Activated CD8-positive, alpha-beta memory T cell treated with anti-CD3 and anti-CD28 coated beads for 36 hours (primary cell): ENCODE data around the gene CD2AP. TPM values are rescaled to one million over a fixed set of nuclear protein-coding genes. Genes with fewer than 3 reads are reported as not detected.

ENCODE experiments used
- CTCF ChIA-PET: fragments of 350-600 bp; sonication (Branson Sonifier 250); formaldehyde crosslinking; loops from one replicate; lab custom pipeline; 2021; ENCODE audit warnings: antibody characterized with exemption; lab: Charles Lee
- POLR2A ChIA-PET: fragments of 350-600 bp; sonication (Branson Sonifier 250); formaldehyde crosslinking; loops from one replicate; lab custom pipeline; 2021; ENCODE audit warnings: antibody characterized with exemption; lab: Charles Lee
- total RNA-seq, 2 experiments: library from RNA; stranded (reverse); gene quantifications; one replicate each; pipeline ENCODE4 v1.2.3, GENCODE V29; 2021

The CD2AP gene
- total RNA-seq, 2 experiments from 2014 or later, result 28.6 to 29.3 TPM

- POLR2A ChIA-PET, result no interaction called here
- CTCF ChIA-PET, result no interaction called here
These were observed 8.0 kb downstream of the CD2AP start for GRCh38 chr6:47485491-47486135.

DNA sequence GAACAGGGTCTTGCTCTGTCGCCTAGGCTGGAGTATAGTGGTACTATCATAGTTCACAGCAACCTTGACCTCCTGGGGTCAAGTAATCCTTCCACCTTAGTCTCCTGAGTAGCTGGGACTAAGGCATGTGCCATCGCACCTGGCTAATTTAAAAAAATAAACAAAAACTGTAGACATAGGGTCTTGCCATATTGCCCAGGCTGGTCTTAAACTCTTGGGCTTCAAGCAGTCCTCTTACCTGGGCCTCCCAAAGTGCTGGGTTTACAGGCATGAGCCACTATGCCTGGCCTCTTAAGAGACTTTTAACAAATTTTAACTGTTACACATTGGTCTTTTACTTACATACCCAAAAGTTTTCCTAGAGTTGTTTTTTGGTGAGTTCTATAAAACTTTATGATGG is 12.4 kb downstream of the CD2AP start:
- ChIA-PET CTCF (no interaction called here), POLR2A (no interaction called here)

DNA sequence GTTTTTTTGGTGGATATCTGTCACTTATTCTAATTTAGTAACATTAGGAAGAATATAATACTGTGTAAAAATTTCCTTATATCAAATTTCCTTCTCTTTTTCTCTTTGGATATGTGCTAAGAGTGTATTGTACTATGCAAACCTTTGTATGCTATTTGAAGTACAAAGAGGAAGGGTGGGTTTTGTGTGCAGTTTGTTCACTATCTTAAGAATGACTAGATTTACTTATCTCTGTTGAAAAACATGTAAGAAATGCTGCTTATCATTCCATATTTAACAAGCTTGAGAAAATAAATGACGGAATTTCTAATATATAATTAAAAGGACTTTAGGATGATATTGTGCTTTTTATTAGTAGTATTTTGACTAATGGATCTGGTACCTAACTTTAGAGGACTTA is 13.1 kb downstream of the CD2AP start:
- CTCF ChIA-PET, result no interaction called here
- POLR2A ChIA-PET, result no interaction called here

DNA sequence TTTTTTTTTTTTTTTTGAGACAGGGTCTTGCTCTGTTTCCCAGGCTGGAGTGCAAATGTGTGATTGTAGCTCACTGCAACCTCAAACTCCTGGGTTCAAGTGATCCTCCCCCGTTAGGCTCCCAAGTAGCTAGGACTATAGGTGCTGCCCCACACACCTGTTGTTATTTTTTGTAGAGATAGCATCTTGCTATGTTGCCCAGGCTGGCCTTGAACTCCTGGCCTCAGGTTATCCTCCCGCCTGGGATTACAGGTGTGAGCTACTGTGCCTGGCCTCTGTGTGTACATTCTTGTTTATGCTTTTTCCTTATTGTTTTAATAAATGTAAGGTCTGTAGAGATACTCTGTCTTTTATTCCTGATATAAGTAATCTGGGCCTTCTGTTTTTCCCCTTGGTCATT is 14.8 kb downstream of the CD2AP start:
- ChIA-PET POLR2A (interaction anchor here (0.7 kb wide), 1 partner anchor 15 kb away, joined by 9 read pairs; the partner anchor contains the start of gene CD2AP), CTCF (no interaction called here)

GRCh38 chr6:47495207-47495606 is 17.6 kb downstream of the CD2AP start:
- ChIA-PET POLR2A (no interaction called here), CTCF (no interaction called here)

- ChIA-PET CTCF (no interaction called here), POLR2A (no interaction called here)
These were observed 18.5 kb downstream of the CD2AP start for GRCh38 chr6:47495954-47496545.

DNA sequence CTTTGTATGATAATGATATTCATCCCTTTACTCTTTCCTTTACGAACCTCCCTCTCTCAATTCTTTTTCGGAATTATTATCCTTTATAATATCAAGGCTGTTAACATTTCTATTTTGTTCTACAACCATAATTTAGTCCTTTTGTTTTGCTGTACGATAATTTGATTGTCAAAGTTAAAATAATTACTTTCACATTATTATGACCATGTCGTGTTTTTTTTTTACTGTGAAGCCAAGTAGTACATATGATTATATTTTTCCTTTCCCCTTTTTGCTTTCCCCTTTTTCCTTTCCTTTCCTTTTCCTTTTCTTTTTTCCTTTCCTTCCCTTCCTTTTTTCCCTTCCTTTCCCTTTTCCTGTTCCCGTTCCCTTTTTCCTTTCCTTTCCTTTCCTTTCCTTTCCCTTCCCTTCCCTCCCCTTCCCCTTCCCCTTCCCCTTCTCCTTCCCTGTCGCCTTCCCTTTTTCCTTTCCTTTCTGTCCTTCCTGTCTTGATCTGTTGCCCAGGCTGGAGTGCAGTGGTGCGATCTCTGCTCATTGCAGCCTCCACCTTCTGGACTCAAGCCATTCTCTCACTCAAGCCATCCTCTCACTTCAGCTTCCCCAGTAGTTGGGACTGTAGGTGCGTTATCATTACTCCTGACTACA is 19.5 kb downstream of the CD2AP start:
- ChIA-PET POLR2A (no interaction called here), CTCF (no interaction called here)

- POLR2A ChIA-PET, result no interaction called here
- CTCF ChIA-PET, result no interaction called here
These were observed 25.3 kb downstream of the CD2AP start for GRCh38 chr6:47502920-47503319.

DNA sequence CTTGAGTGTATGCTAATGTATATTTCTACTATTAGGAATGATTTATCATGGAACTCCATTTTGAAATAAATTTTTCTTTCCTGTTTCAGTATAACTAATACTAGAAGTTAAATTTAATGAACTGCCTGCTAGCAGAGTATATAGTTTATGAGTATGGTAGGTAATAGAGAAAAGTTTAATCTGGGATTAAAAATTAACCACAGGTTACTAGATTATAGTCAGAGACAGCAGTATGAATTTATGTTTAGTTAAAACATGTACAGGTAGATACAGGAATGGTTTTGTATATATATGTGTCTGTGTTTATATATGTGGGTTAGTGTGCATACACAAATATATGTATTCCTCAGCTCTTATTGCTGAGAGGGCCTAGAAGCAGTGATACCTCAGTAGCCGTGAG is 32.3 kb downstream of the CD2AP start:
- POLR2A ChIA-PET, result no interaction called here
- CTCF ChIA-PET, result no interaction called here

- CTCF ChIA-PET, result no interaction called here
- POLR2A ChIA-PET, result no interaction called here
These were observed 35.3 kb downstream of the CD2AP start for GRCh38 chr6:47512872-47513271.

- CTCF ChIA-PET, result no interaction called here
- POLR2A ChIA-PET, result no interaction called here
These were observed 41.7 kb downstream of the CD2AP start for GRCh38 chr6:47519279-47519678.

DNA sequence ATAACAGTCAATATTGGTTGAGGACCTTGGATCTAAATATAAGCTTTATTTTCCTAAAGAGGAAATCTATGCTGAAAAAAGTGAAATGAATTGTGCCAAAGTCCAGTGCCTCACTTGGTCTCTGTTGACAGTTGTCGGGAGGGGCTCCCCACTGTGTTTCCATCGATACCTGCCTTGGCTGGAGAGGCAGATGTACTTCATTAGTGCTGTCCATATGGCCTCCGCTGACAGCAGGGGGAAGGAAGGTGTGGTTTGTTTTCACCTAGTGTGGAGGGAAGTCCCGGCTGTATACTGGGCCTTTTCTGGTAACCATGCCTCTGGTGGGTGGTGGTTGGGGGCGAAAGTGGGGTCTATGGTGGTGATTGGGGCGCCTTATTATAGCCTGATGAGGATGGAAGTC is 42.7 kb downstream of the CD2AP start:
- POLR2A ChIA-PET, result no interaction called here
- CTCF ChIA-PET, result interaction anchor here (0.7 kb wide), 1 partner anchor 400 kb away, joined by 3 read pairs; no protein-coding TSS in a partner anchor

GRCh38 chr6:47521961-47522360 is 44.4 kb downstream of the CD2AP start:
- CTCF ChIA-PET, result no interaction called here
- POLR2A ChIA-PET, result no interaction called here

DNA sequence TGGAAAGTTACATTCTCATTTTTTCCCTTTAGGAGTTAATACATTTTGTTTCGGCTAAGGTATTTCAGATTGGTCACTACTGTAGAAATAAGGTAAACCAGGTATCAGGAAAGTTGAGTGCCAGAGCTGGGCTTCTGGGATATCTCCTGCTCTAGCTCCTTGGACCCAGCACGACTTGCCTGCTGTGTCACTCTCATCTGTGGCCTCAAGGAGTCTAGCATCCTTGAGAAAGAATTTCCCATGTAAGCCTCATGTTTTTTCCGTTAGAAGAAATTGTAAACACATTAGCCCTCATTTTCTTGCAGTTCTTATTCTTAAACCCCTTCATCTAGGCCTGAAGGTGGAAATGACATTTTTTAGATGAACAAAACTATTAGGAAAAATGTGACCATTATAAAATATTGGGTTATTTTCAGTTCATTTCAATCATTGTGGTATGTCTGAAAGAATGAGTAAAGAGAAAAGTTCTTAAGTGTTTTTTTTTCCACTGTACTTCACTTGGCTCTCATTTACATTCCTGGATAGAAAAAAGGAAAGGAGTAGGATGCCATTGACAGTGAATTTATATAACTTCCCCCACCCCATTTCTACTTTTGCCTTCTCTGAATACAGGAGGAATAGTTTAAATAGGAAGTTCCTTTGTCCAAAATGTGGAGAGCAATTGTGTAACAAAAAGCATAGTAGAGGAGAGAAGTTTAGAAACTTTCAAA is 46.7 kb downstream of the CD2AP start:
- ChIA-PET POLR2A (no interaction called here), CTCF (no interaction called here)

DNA sequence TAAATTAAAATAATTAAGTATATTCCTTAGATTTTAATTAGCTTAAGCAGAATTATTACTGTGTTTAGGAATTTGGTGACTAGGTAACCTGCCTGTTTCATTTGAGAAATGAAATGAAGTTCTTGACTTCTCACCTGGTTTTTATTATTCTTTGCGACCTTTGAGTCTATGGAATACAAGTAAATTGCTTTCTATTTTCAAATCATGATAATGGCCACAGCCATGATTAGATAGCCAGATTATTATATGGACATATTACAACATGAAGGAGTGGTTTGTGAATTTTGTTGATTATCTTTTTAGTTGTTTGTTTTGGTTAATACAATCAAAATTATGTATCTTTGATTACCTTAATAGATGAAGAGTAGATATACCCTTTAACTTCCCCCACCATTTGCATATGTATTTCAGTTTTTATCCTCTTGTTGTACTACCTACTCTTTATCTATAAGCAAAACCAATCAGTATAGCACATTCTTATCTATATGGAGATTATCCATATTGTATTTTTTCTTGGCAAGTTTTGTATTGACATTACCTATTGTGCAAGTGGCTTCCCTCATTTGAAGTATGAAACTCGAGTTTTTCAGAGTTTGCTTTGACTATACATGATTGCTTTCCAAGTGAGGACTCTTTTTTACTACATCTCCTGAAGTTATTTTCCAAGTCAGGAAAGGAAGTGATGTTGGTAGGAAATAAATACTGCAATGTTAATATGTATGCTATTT is 47.9 kb downstream of the CD2AP start:
- CTCF ChIA-PET, result no interaction called here
- POLR2A ChIA-PET, result no interaction called here

DNA sequence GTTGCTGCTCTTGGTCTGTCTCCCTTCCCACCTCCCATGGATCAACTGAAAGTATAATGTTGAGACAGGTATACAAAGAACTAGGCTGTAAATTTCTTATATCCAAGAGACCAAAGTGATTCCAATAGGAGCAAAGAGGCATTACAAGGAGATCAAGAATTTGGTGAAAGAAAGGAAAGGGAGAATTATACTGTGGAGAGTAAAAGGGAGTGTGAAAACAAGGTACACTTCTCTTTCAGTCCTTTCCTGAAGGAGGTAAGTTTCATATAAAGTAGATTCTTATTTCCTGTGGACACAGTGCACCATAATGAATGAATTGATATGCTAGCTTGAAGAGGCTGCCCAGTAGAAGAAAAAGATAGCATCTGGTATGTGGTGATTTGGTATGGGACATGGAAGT is 49.7 kb downstream of the CD2AP start:
- ChIA-PET POLR2A (no interaction called here), CTCF (no interaction called here)

DNA sequence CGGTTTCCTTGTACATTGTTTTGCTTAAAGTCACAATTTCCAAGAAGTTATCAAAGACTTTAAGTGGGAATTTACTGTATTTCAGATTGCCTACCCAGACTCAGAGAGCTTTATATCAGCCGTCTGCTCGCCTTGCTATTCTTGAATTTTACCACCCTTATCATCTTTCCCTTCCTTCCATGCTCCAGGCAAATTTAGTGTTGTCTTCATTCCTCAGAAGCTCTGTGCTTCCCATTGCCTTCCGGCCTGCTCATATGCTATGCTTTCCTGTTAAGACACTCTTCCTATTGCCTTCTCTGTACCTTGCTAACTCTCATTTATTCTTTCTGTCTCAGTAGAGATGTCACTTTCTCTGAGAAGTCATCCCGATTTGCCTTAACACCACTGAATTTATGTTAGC is 52.1 kb downstream of the CD2AP start:
- CTCF ChIA-PET, result no interaction called here
- POLR2A ChIA-PET, result no interaction called here

DNA sequence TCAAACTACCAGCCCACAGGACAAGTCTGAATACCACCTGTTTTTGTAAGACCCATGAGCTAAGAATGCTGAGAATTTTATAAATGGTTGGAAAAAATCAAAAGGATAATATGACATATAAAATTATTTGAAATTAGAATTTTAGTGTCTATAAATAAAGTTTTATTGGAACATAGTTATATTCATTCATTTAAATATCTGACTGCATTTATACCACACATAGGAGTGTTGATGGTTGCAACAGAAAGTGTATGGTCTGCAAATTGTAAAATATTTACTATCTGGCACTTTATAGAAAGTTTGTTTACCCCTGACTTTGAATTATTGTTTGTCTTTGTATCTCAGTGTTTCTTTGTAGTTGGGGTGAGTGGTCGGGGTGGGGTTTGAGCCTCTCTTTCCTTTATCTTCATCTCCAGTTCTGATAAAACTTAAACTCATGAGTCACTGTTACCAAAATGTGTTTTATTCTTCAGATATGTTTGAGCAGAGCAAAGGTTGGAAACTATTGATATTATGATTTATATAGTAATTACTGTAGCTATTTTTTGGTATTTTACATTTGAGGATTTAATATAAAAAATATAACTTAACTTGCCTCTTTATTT is 55.5 kb downstream of the CD2AP start:
- ChIA-PET CTCF (no interaction called here), POLR2A (no interaction called here)

- ChIA-PET CTCF (no interaction called here), POLR2A (no interaction called here)
These were observed 56.5 kb downstream of the CD2AP start for GRCh38 chr6:47534063-47534462.
